ENCODE data around the gene TPPP. TPM values are rescaled to one million over a fixed set of nuclear protein-coding genes. Genes with fewer than 3 reads are reported as not detected.

The TPPP gene
- total and polyA plus RNA-seq, 2 experiments from 2014 or later, result 0.48 to 1.4 TPM

DNA sequence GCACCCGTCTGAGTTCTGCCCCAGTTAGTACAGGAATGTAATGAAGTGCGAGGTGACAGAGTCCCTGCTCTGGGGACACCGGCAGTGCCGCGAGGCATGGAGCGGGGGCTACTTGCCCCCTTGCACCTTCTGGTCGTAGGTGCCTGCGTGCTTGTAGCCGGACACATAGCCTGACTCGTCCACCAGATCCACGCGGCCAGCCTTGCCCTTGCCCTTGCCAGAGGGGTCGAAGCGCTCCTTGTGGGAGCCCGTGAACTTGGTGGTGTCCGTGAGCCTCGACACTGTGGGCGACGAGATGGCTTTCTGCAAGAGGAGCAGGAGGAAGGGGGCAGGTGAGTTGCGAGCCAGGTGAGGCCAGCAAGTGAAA, 28.2 kb downstream of the TPPP start (continued):
- TF ChIP-seq, protein P1, sequence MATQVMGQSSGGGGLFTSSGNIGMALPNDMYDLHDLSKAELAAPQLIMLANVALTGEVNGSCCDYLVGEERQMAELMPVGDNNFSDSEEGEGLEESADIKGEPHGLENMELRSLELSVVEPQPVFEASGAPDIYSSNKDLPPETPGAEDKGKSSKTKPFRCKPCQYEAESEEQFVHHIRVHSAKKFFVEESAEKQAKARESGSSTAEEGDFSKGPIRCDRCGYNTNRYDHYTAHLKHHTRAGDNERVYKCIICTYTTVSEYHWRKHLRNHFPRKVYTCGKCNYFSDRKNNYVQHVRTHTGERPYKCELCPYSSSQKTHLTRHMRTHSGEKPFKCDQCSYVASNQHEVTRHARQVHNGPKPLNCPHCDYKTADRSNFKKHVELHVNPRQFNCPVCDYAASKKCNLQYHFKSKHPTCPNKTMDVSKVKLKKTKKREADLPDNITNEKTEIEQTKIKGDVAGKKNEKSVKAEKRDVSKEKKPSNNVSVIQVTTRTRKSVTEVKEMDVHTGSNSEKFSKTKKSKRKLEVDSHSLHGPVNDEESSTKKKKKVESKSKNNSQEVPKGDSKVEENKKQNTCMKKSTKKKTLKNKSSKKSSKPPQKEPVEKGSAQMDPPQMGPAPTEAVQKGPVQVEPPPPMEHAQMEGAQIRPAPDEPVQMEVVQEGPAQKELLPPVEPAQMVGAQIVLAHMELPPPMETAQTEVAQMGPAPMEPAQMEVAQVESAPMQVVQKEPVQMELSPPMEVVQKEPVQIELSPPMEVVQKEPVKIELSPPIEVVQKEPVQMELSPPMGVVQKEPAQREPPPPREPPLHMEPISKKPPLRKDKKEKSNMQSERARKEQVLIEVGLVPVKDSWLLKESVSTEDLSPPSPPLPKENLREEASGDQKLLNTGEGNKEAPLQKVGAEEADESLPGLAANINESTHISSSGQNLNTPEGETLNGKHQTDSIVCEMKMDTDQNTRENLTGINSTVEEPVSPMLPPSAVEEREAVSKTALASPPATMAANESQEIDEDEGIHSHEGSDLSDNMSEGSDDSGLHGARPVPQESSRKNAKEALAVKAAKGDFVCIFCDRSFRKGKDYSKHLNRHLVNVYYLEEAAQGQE (IDR thresholded peaks at IDR 0.05; ENCODE audit: unreplicated experiment), result no peak
- TF ChIP-seq POLR2AphosphoS5 (IDR thresholded peaks at IDR 0.05; ENCODE audit: low read depth) (no peak), EZH2phosphoT487 (IDR thresholded peaks at IDR 0.05; ENCODE audit: unreplicated experiment) (no peak), EZH2 (IDR thresholded peaks at IDR 0.05; ENCODE audit: low read depth, unreplicated experiment) (no peak)
- TF ChIP-seq, protein P2, sequence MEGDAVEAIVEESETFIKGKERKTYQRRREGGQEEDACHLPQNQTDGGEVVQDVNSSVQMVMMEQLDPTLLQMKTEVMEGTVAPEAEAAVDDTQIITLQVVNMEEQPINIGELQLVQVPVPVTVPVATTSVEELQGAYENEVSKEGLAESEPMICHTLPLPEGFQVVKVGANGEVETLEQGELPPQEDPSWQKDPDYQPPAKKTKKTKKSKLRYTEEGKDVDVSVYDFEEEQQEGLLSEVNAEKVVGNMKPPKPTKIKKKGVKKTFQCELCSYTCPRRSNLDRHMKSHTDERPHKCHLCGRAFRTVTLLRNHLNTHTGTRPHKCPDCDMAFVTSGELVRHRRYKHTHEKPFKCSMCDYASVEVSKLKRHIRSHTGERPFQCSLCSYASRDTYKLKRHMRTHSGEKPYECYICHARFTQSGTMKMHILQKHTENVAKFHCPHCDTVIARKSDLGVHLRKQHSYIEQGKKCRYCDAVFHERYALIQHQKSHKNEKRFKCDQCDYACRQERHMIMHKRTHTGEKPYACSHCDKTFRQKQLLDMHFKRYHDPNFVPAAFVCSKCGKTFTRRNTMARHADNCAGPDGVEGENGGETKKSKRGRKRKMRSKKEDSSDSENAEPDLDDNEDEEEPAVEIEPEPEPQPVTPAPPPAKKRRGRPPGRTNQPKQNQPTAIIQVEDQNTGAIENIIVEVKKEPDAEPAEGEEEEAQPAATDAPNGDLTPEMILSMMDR (conservative IDR thresholded peaks at IDR 0.05; ENCODE audit: low read depth in 2 of 2), result no peak

DNA sequence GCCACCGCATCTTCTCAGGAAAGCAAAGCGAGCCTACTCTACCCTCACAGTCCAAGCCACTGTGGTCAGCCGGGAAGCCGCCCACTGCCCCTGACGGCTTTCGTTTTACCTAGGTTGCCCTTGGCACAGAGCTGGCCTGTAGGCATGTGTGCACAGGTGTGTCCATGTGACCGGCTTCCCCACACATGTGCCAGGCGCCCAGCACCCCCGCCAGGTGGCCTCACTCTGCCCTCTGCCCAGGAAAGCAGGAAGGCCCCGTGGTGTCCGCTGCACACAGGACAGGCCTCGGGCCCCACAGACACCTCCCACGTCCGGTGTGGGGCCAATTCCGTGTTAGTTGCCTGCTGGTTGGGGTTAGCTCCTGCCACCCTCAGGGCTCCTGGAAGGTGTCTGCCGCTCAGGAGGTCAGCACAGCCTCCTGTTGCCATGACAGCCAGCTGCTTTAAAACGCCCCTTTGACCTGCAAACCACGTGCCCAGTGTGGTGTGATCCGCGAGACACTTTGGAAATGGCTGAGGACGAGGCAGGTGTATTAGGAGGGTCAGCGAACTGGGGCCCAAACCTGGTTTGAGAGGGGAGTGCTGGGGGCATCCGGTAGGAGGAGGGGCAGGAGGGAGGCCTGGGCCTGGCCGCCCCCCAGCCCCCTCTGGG, 28.7 kb downstream of the TPPP start:
- Mint-ChIP-seq H3K27ac (no peak overlapping the region), H3K4me3 (no peak overlapping the region)
- TF ChIP-seq JUNB (IDR thresholded peaks at IDR 0.05; ENCODE audit: unreplicated experiment) (no peak), ZNF331 (CRISPR knock-in tag; IDR thresholded peaks at IDR 0.05; ENCODE audit: low read depth) (no peak), EZH2phosphoT487 (IDR thresholded peaks at IDR 0.05; ENCODE audit: unreplicated experiment) (no peak), NANOG (IDR thresholded peaks at IDR 0.05; ENCODE audit: borderline replicate concordance) (no peak)
- TF ChIP-seq, protein P3, sequence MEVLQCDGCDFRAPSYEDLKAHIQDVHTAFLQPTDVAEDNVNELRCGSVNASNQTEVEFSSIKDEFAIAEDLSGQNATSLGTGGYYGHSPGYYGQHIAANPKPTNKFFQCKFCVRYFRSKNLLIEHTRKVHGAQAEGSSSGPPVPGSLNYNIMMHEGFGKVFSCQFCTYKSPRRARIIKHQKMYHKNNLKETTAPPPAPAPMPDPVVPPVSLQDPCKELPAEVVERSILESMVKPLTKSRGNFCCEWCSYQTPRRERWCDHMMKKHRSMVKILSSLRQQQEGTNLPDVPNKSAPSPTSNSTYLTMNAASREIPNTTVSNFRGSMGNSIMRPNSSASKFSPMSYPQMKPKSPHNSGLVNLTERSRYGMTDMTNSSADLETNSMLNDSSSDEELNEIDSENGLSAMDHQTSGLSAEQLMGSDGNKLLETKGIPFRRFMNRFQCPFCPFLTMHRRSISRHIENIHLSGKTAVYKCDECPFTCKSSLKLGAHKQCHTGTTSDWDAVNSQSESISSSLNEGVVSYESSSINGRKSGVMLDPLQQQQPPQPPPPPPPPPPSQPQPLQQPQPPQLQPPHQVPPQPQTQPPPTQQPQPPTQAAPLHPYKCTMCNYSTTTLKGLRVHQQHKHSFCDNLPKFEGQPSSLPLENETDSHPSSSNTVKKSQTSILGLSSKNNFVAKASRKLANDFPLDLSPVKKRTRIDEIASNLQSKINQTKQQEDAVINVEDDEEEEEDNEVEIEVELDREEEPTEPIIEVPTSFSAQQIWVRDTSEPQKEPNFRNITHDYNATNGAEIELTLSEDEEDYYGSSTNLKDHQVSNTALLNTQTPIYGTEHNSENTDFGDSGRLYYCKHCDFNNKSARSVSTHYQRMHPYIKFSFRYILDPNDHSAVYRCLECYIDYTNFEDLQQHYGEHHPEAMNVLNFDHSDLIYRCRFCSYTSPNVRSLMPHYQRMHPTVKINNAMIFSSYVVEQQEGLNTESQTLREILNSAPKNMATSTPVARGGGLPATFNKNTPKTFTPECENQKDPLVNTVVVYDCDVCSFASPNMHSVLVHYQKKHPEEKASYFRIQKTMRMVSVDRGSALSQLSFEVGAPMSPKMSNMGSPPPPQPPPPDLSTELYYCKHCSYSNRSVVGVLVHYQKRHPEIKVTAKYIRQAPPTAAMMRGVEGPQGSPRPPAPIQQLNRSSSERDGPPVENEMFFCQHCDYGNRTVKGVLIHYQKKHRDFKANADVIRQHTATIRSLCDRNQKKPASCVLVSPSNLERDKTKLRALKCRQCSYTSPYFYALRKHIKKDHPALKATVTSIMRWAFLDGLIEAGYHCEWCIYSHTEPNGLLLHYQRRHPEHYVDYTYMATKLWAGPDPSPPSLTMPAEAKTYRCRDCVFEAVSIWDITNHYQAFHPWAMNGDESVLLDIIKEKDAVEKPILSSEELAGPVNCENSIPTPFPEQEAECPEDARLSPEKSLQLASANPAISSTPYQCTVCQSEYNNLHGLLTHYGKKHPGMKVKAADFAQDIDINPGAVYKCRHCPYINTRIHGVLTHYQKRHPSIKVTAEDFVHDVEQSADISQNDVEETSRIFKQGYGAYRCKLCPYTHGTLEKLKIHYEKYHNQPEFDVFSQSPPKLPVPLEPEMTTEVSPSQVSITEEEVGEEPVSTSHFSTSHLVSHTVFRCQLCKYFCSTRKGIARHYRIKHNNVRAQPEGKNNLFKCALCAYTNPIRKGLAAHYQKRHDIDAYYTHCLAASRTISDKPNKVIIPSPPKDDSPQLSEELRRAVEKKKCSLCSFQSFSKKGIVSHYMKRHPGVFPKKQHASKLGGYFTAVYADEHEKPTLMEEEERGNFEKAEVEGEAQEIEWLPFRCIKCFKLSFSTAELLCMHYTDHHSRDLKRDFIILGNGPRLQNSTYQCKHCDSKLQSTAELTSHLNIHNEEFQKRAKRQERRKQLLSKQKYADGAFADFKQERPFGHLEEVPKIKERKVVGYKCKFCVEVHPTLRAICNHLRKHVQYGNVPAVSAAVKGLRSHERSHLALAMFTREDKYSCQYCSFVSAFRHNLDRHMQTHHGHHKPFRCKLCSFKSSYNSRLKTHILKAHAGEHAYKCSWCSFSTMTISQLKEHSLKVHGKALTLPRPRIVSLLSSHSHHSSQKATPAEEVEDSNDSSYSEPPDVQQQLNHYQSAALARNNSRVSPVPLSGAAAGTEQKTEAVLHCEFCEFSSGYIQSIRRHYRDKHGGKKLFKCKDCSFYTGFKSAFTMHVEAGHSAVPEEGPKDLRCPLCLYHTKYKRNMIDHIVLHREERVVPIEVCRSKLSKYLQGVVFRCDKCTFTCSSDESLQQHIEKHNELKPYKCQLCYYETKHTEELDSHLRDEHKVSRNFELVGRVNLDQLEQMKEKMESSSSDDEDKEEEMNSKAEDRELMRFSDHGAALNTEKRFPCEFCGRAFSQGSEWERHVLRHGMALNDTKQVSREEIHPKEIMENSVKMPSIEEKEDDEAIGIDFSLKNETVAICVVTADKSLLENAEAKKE (CRISPR knock-in tag; IDR thresholded peaks at IDR 0.05), result no peak
- TF ChIP-seq, protein P4, sequence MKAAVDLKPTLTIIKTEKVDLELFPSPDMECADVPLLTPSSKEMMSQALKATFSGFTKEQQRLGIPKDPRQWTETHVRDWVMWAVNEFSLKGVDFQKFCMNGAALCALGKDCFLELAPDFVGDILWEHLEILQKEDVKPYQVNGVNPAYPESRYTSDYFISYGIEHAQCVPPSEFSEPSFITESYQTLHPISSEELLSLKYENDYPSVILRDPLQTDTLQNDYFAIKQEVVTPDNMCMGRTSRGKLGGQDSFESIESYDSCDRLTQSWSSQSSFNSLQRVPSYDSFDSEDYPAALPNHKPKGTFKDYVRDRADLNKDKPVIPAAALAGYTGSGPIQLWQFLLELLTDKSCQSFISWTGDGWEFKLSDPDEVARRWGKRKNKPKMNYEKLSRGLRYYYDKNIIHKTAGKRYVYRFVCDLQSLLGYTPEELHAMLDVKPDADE (IDR thresholded peaks at IDR 0.05), result no peak

More for the DNA sequence above, 28.7 kb downstream of the TPPP start:
- no peak for DNase-seq (ENCODE audit: low spot score)
- no peak overlapping the region for H3K27ac ChIP-seq (ENCODE audit: low read depth)
- H4K20me1 ChIP-seq (replicated peaks; ENCODE audit: insufficient read depth), result no peaks in the 10 kb centered on the region; the same call in none of the 2 replicates
- H3K79me2 ChIP-seq (replicated peaks; ENCODE audit: insufficient read depth), result no peaks in the 10 kb centered on the region
- H3K9me3 Mint-ChIP-seq, result no peaks in the 10 kb centered on the region
- H3K4me2 ChIP-seq, result no peak overlapping the region
- no peak overlapping the region for H3K4me3 ChIP-seq
- no peaks in the 10 kb centered on the region for H3K9me2 ChIP-seq (ENCODE audit: insufficient read depth)
- H2AFZ ChIP-seq, result no peak overlapping the region
- H3K36me3 ChIP-seq (ENCODE audit: insufficient read depth), result 0 out of 2 replicates have a peak, but pooled peaks cover 3% of the 10 kb centered on the region
- peaks cover 32% of the 10 kb centered on the region for H3K36me3 Mint-ChIP-seq (ENCODE audit: low read depth)
- H3K4me1 ChIP-seq (ENCODE audit: insufficient read depth), result no peaks in the 10 kb centered on the region
- H3K4me1 Mint-ChIP-seq, result no peaks in the 10 kb centered on the region; the same call in 2 of the 3 replicates
- H3F3A ChIP-seq (replicated peaks; ENCODE audit: low read depth), result no peaks in the 10 kb centered on the region
- H3K27me3 Mint-ChIP-seq (ENCODE audit: insufficient read depth, low read depth, poor library complexity), result peaks cover 5% of the 10 kb centered on the region
- no peaks in the 10 kb centered on the region for H3K27me3 ChIP-seq (ENCODE audit: insufficient read depth)
- ATAC-seq, result no peak

Data from GM23338 (cell line).